Stimulated activated CD4-positive, alpha-beta T cell treated with anti-CD3 and anti-CD28 coated beads, Interleukin-1b, Interleukin-23, amount 100 ng/mL, for 1 hour (primary cell): ENCODE measurements around the gene RASL12.

Experiments
- DNase-seq, 2 donors: peaks; one replicate each; pipeline ENCODE4 v3.0.0-alpha.2; 2020; ENCODE audit warnings: low read depth in 2 of 2

RASL12 gene

GRCh38 chr15:65092911-65093792, 25.4 kb upstream of the RASL12 start:
- no peak for DNase-seq

- no peak for DNase-seq
Observed at GRCh38 chr15:65091946-65092770, 24.4 kb upstream of the RASL12 start.

GRCh38 chr15:65089206-65089824, 21.5 kb upstream of the RASL12 start:
- no peak for DNase-seq

DNA sequence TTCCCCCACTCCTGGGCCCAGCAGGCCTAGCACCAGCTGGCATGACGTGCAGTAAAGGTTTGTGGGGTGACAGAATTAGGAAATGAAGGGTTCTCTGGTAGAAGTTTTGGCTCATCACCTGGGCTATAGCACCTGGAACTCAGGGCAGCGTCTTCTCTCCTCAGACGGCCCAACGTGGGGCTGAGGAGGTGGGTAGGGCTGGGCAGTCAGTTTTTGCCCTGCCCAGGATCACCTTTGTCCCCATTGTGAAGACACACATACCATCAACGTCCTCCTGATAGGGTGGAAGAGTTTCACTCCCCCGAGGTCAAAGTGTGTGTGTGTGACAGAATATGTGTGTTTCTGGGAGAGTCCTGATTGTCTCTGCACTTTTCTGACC, 20.8 kb upstream of the RASL12 start:
- DNase-seq = no peak

- no peak for DNase-seq
Observed at GRCh38 chr15:65087873-65088642, 20.3 kb upstream of the RASL12 start.

GRCh38 chr15:65087411-65087810, 19.6 kb upstream of the RASL12 start:
- DNase-seq = no peak

DNA sequence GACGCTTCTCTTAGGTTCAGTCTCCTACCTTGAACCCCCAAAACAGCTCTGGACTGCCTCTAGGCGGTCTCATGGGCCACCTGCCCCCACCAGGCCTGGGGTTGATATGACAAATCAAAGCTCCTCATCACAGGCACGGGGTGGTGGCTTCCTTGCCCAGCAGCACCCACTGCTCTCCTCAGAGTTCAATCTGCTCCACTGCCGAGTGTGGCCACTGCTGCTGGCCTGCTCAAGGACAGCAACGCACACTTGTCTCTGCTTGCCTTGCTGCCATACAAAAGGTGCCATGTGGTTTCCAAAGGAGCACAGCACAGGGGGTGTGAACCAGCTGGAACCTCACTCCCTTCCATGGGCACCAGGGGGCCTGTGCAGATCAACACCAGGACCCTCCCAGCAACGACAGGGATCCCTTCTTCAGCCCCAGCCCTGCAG, 18.9 kb upstream of the RASL12 start:
- DNase-seq = no peak

DNA sequence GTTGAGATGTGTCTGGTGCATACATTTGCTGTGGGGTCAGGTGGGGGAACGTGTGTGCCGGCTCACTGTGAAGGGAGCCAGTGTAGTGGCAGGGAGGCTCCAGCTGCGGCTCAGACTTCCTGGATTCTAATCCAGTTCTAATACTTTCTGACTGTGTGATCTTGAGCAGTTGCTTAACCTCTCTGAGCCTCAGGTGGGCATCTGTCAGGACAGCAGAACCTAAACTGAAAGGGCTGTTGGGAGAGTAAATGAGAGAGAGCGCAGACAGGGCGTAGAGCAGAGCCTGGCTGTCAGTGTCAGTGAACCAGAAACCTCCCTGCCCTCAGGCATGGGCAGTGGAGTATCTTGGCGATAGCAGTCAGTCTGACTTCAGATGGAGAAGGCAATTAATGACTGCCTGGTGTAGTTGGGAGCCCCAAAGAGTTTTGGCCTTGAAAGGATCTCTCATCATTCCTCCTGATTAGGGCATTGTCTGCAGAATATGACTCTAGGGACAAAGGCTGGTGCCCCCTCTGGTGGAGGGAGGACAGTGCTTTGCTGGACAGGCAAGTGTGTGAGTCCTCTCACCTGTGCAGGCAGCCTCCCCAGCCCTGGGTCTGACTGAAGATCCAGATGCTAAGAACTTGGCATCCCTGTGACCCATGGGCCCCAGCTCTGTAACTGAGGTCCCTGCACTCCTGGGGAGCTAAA, 18.3 kb upstream of the RASL12 start:
- no peak for DNase-seq

GRCh38 chr15:65085207-65085753, 17.5 kb upstream of the RASL12 start:
- DNase-seq = no peak

GRCh38 chr15:65084500-65085206, 16.9 kb upstream of the RASL12 start:
- DNase-seq = no peak

GRCh38 chr15:65083262-65083701, 15.5 kb upstream of the RASL12 start:
- no peak for DNase-seq

DNA sequence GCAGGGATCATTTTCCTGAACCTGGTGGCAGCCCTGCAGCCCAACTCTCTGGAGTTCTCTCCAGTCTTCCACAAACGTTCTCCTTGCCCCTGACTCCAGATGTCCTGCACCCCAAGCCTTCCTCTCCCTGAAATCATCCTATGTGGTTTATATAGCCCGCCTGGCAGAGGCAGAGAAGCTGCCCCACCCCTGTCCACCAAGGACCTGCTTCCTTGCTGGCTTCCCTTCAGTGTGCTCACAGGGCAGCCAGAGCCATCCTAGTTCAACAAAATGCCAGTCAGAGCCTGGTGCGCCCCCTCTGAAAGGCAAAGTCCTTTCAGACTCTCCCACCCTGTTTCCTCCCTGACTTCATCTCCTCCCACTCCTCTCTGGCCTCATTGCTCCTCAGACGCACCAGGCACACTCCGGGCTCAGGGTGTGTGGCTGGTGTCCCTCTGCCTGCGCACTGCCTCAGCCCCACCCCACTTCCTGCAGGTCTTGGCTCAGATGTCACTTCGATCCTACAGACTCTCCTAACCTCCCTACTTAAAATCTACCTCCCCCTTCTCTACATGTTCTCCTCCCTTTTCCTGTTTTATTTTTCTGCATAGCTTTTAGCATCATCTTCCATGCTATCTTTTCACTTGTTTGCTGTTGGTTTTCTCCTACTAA, 14.6 kb upstream of the RASL12 start:
- no peak for DNase-seq

GRCh38 chr15:65081758-65082157, 14.0 kb upstream of the RASL12 start:
- no peak for DNase-seq

GRCh38 chr15:65081270-65081669, 13.5 kb upstream of the RASL12 start:
- no peak for DNase-seq

- DNase-seq = no peak
Observed at GRCh38 chr15:65079580-65079979, 11.8 kb upstream of the RASL12 start.

GRCh38 chr15:65077981-65078352, 10.2 kb upstream of the RASL12 start:
- DNase-seq = peak in 1 of 2 donors; percentile 29

GRCh38 chr15:65077291-65077980, 9.6 kb upstream of the RASL12 start:
- DNase-seq = no peak

- DNase-seq = no peak
Observed at GRCh38 chr15:65076486-65077290, 8.9 kb upstream of the RASL12 start, which contains the start of gene KBTBD13. Gene KBTBD13, plus strand, starts transcription at chr15:65076746. Its CDS starts 70 bp downstream, at chr15:65076816.
